ENCODE results near the gene BACH1.
A peak's percentile ranks its signal among the peaks of the same experiment; 100 is the strongest.
"Not testable (repeated sequence)": the region's sequence is repeated elsewhere in the genome, so short reads cannot be mapped to it uniquely, and the experiment has no call there.

The BACH1 gene

DNA sequence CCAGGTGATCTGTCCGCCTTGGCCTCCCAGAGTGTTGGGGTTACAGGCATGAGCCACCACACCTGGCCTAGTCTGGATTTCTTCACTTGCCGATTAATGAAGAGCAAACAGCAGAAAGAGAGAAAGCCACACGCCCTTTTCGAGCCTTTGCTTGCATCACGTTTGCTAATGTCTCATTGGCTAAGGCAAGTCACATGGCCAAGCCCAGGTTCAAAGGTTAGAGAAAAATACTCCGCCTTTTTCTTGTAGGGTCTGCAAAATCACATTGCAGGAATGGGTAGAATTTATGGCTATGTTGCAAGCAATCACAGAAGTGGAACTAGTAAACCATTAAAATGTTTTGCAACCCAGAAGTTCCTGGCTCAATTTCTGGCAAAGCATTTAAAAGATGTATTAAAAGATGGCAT lies 26.8 kb upstream of the BACH1 start:
- no peak overlapping the region for H3K4me3 ChIP-seq (ENCODE audit: low read length)
- TF ChIP-seq ZNF274 (IDR thresholded peaks at IDR 0.05; ENCODE audit: low read depth, low read length), result no peak

DNA sequence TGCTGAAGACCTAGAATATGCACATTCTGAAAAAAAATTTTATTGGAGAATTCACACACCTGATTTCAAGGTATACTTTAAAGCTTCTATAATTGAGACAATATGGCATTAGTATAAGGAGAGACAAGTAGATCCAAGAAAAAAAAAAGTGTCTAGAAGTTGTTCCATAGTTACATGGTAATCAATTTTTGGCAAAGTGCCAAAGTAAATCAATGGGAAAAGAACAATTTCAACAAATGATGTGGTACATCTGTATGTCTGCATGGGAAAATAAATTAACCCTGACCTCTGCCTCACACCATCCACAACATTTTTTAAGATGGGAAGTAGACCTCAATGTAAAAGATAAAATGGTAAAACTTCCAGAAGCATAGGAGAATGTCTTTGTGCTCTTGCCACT lies 21.3 kb upstream of the BACH1 start:
- TF ChIP-seq ZNF274 (IDR thresholded peaks at IDR 0.05; ENCODE audit: low read depth, low read length), result no peak
- H3K4me3 ChIP-seq (ENCODE audit: low read length), result no peak overlapping the region

GRCh38 chr21:29279558-29279957 lies 19.2 kb upstream of the BACH1 start:
- TF ChIP-seq ZNF274 (IDR thresholded peaks at IDR 0.05; ENCODE audit: low read depth, low read length), result no peak

DNA sequence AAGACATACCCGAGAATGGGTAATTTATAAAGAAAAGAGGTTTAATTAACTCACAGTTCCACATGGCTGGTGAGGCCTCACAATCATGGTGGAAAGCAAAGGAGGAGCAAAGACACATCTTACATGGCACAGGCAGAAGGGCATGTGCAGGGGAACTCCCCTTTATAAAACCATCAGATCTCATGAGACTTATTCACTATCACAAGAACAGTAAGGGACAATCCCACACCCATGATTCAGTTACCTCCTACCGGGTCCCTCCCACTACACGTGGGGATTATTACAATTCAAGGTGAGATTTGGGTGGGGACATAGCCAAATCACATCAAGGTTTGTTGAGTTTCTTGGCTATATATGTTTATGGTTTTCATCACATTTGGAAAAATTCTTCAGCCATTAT lies 16.9 kb upstream of the BACH1 start:
- H3K4me3 ChIP-seq (ENCODE audit: low read length), result not testable (repeated sequence)

More at GRCh38 chr21:29279558-29279957, 19.2 kb upstream of the BACH1 start:
- H3K4me3 ChIP-seq (ENCODE audit: low read length), result no peak overlapping the region

DNA sequence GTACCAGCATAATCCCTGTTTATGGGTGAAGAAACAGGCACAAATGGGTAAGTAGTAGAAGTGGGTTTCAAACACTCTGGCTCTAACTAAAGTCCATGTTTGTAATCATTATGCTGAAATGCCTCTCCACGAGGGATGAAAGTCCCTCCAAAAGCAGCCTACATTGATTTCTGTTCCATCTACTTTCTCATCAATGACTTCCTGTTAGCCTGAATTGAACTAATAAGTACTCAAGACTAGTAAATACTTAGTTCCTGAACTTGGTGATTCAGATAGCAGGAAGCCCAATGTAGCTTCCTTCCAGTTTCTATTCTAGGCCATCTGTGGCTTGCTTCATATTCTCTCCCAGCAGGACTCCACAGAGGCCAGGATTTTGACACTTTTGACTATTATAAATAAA lies 11.3 kb upstream of the BACH1 start:
- H3K4me3 ChIP-seq (ENCODE audit: low read length), result no peak overlapping the region
- no peak for TF ChIP-seq ZNF274 (IDR thresholded peaks at IDR 0.05; ENCODE audit: low read depth, low read length)

DNA sequence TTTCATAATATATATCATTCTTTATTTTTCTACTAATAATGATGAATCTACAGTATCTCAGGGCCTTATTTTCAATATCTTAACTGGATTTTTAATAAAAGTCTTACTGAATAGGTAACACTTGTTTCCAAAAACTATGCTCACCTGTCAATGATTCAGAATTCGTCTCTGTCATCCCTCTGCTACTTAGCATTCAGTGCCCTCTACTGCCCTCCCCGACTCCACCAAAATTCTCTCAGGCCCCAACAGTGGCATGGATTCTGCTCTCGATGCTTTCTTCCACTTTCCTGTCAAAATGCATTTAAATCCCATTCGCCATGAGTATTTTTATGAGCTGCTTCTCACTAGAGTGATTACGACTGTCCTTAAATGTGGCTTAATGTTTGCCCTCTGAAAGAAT lies 10.5 kb upstream of the BACH1 start:
- H3K4me3 ChIP-seq (ENCODE audit: low read length), result no peak overlapping the region
- no peak for TF ChIP-seq ZNF274 (IDR thresholded peaks at IDR 0.05; ENCODE audit: low read depth, low read length)

GRCh38 chr21:29289317-29289716 lies 9.4 kb upstream of the BACH1 start:
- no peak overlapping the region for H3K4me3 ChIP-seq (ENCODE audit: low read length)
- no peak for TF ChIP-seq ZNF274 (IDR thresholded peaks at IDR 0.05; ENCODE audit: low read depth, low read length)

DNA sequence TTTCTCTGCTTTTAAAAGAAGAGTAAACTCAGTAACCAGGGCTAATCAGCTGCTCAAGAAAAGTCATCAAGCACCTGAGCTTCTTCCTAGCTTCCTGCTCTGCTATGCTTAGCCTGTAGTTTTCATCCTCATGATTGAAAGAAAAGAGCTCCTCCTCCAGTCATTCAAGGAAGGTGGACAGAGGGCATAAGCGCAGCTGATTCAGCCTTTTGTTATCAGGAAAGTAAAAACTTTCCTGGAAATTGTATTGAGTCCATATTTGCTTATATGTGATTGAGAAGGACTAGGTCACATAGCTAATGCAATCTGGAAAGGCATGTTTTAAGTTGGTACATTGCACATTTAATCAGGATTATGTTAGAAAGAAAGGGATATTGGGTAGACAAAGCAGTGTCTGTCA lies 8.5 kb upstream of the BACH1 start:
- H3K4me3 ChIP-seq (ENCODE audit: low read length), result no peak overlapping the region
- TF ChIP-seq ZNF274 (IDR thresholded peaks at IDR 0.05; ENCODE audit: low read depth, low read length), result no peak

- no peak for TF ChIP-seq ZNF274 (IDR thresholded peaks at IDR 0.05; ENCODE audit: low read depth, low read length)
- no peak overlapping the region for H3K4me3 ChIP-seq (ENCODE audit: low read length)
These were observed 5.2 kb upstream of the BACH1 start for GRCh38 chr21:29293495-29293894.

DNA sequence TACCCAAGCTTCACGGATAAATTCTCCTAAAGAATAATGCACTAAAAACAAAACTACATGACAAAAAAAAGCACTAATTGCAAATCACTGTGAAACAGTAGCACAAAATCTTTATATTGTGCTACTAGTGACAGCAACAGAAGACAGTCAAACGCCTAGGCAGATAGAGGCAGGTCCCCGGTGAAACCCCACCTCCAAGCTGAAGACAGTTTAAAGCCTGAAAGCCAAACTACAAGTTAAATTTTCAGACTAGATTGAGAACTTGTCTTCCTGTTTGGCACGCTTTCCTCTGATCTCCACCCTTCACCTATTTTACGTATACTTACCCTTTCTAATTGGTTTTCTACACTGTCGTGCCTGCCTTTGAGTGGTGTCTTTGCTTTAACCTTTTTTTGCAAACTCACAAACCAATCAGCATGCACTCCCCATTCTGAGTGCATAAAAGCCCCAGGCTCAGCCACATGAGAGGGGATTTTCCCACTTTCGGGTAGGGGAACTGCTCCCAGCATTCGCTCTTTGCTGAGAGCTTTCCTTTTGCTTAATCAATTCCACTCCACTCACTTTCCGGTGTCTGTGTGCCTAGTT lies 3.6 kb upstream of the BACH1 start:
- no peak for TF ChIP-seq ZNF274 (IDR thresholded peaks at IDR 0.05; ENCODE audit: low read depth, low read length)
- no peak overlapping the region for H3K4me3 ChIP-seq (ENCODE audit: low read length)

DNA sequence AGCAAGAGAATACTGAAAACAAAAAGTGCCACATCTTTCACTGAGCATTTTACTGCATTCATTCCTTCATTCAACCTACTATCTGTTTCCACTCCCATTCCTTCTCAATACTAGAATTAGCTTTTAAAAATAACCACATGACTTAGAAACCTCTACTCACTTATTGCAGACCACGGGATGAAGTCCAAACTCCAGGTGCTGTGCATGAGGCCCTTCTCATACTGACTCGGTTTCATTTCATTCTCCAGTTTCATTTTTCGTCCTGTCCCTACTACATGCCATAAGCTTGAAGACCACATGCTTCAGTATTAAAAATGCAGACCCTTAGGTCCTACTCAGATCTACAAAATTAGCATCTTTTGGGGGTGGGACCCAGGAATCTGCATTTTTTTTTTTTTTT lies 2.3 kb upstream of the BACH1 start:
- H3K4me3 ChIP-seq (ENCODE audit: low read length), result no peak overlapping the region
- no peak for TF ChIP-seq ZNF274 (IDR thresholded peaks at IDR 0.05; ENCODE audit: low read depth, low read length)

DNA sequence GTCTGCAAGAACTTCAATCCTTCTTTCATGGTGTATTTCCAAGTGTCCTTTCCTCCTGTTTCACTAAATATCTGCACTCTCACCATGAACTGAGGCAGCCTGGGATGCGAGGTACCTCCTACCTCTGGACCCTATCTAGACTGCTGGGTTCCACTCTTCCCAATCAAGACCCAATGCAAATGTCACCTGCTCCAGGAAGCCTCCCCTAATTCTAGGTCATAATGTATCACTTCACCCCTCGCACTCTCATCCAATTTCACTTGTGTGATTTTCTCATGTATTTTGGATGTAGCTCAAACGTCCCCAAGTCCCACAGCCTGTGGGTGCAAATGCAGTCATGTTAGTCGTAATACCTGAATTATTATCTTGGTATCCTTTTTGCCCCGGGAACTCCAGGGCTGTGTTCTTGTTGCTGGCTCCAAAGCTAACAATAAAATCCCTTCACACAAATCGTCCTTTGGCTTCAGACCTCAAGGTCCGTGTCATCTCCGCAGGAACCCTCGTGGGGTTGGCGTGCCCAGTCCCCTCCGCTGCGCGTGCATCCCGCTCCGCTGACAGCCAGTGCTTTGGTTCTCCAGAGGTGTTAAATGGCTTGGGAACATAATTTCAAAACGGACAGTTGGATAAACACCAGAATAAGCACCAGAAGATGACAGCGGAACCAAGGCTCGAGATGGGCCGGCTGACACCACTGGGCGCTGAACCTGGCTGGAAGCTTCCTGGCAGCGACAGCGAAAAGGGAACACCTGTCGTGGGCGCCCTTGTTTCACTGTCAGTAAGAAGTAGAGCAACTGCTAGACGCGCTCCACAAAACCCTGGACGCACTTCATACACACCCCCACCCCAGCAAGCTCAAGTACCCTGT lies 1.0 kb upstream of the BACH1 start:
- peak overlapping the region; percentile 96; the same call in 1 of the 2 replicates for H3K4me3 ChIP-seq (ENCODE audit: low read length)
- TF ChIP-seq ZNF274 (IDR thresholded peaks at IDR 0.05; ENCODE audit: low read depth, low read length), result no peak

DNA sequence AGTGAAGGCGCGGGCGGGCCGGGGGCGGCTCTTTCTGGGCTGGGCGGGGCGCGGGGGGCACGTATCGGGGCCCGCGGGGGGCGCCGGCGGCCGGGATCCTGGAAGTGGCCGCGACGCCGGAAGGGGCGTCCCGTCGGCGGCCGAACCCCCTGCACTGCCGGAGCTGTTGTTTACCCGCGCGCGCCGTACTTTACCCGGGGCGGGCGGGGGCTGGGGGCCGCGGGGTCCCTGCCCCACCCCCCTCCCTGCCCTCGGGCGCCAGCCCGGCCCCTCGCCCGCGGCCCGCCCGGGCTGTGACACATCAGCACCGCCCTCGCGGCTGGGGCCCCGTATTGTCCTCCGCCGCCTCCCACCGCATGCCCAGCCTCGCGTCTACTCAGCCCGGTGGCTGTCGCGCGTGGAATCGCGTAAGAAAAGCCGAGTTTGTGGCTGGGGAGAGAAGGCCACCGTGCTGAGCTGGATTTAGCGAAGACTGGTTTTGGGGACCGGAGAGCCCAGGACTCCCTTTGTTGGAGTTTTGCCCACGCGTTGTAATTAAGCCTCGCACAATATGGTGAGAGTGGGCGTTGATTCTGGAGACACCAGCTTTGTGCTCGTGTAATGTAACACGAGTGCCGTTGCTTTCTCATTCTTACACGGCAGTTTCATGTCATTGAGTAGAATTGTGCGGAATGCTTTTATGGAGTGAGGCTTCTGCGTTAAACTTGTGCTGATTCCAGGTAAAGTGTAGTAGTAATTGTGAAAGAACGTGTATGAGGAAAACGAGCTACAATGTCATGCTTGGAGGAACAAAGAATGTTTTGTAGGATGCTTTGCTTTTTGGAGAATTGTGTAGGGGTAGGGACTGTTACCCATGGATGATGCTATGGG lies 559 bp downstream of the BACH1 start:
- H3K4me3 ChIP-seq (ENCODE audit: low read length), result peak overlapping the region; percentile 96
- TF ChIP-seq ZNF274 (IDR thresholded peaks at IDR 0.05; ENCODE audit: low read depth, low read length), result no peak

- peak overlapping the region; percentile 96 for H3K4me3 ChIP-seq (ENCODE audit: low read length)
- TF ChIP-seq ZNF274 (IDR thresholded peaks at IDR 0.05; ENCODE audit: low read depth, low read length), result no peak
These were observed 1.4 kb downstream of the BACH1 start for GRCh38 chr21:29299916-29300806.

Measured in GM08714 (cell line).